Ovary (tissue), 3 donors: ENCODE results near the gene SLC39A3.

ENCODE experiments used
- CTCF ChIP-seq, 3 donors: fragments of 450-650 bp in 2 of 3; fragments of 200-600 bp in 1 of 3; IDR thresholded peaks; one replicate each; pipeline versions ENCODE4 v1.5.1 to v1.8.0; 2016 to 2022; ENCODE audit warnings: antibody characterized with exemption in 3 of 3, mild to moderate bottlenecking in 1 of 3
- EP300 ChIP-seq: sonication (generic); formaldehyde crosslinking; IDR thresholded peaks from one replicate; pipeline ENCODE4 v1.6.1; 2017; ENCODE audit warnings: antibody characterized with exemption
- POLR2A ChIP-seq: fragments of 450-650 bp; IDR thresholded peaks from one replicate; pipeline ENCODE4 v1.6.1; 2017; ENCODE audit warnings: antibody characterized with exemption, mild to moderate bottlenecking, moderate library complexity
- donor health status: DM: no; HTN: no; CAD: no.

GRCh38 chr19:2716275-2716650 is 23.6 kb downstream of the SLC39A3 start:
- no peak for TF ChIP-seq POLR2A
- TF ChIP-seq CTCF (IDR thresholded peaks at IDR 0.05), result no peak
- TF ChIP-seq EP300, result no peak
